Large intestine (tissue), 12 donors: Measurements from ENCODE around the gene ATP5F1D. TPM values are rescaled to one million over a fixed set of nuclear protein-coding genes. Genes with fewer than 3 reads are reported as not detected.
"Not testable (repeated sequence)": the region's sequence is repeated elsewhere in the genome, so short reads cannot be mapped to it uniquely, and the experiment has no call there.

ENCODE experiments used
- DNase-seq, 2 donors: peaks; one replicate each; pipeline versions ENCODE4 v3.0.0 to v3.0.0-alpha.2; 2013
- H3K27ac ChIP-seq: one replicate; pipeline ENCODE4 v1.5.1; 2013; ENCODE audit warnings: low read length
- H3K27me3 ChIP-seq: 2 replicates; pipeline ENCODE4 v1.6.1; 2013; ENCODE audit warnings: low read length; ENCODE audit not compliant: control insufficient read depth, insufficient read depth
- H3K36me3 ChIP-seq: 2 replicates; pipeline ENCODE4 v1.6.1; 2013; ENCODE audit warnings: low read length; ENCODE audit not compliant: control insufficient read depth, insufficient read depth
- H3K4me1 ChIP-seq: one replicate; pipeline ENCODE4 v1.6.1; 2013; ENCODE audit warnings: low read length; ENCODE audit not compliant: control insufficient read depth, insufficient read depth
- H3K4me3 ChIP-seq: one replicate; pipeline ENCODE4 v1.5.1; 2013; ENCODE audit warnings: low read length
- H3K9me3 ChIP-seq: one replicate; pipeline ENCODE4 v1.6.1; 2013; ENCODE audit warnings: mild to moderate bottlenecking, low read depth, low read length, moderate library complexity; ENCODE audit not compliant: control insufficient read depth
- WGBS: methylation state at CpG from one replicate; pipeline ENCODE4 v1.1.5; 2013; ENCODE audit warnings: low lambda C conversion rate; ENCODE audit not compliant: insufficient coverage; 5-methylcytosine and 5-hydroxymethylcytosine counted together
- long read RNA-seq, 11 donors: transcript quantifications; one replicate each; lab custom pipeline, GENCODE V29; 2026
- polyA plus RNA-seq: library from polyadenylated mRNA; unstranded; fragments of 120-200 nt; gene quantifications from one replicate; pipeline ENCODE4 v1.2.1, GENCODE V29; 2013

The ATP5F1D gene
- 136 TPM for polyA plus RNA-seq
- long read RNA-seq, donor 1, transcript ATP5F1D-201 (4 exons, 997 nt): minor isoform, 12 of 83 reads
- long read RNA-seq, donor 1, transcript ATP5F1D-202 (5 exons, 704 nt): major isoform, 64 of 83 reads
- long read RNA-seq, donor 1, partial matches to known transcripts: 0 of 83 reads
- long read RNA-seq, donor 1, other reads (novel, unspliced or antisense): 0 of 83 reads
- long read RNA-seq, donor 2, transcript ATP5F1D-202 (5 exons, 704 nt): major isoform, 135 of 195 reads
- long read RNA-seq, donor 2, transcript ATP5F1D-201 (4 exons, 997 nt): minor isoform, 40 of 195 reads
- long read RNA-seq, donor 2, partial matches to known transcripts: 10 of 195 reads
- long read RNA-seq, donor 2, other reads (novel, unspliced or antisense): 0 of 195 reads
- long read RNA-seq, donor 3: 0 reads
- long read RNA-seq, donor 4, transcript ATP5F1D-202 (5 exons, 704 nt): major isoform, 10 of 14 reads
- long read RNA-seq, donor 4, partial matches to known transcripts: 0 of 14 reads
- long read RNA-seq, donor 4, other reads (novel, unspliced or antisense): 0 of 14 reads
- long read RNA-seq, donor 5, transcript ATP5F1D-202 (5 exons, 704 nt): major isoform, 41 of 59 reads
- long read RNA-seq, donor 5, transcript ATP5F1D-201 (4 exons, 997 nt): minor isoform, 14 of 59 reads
- long read RNA-seq, donor 5, partial matches to known transcripts: 0 of 59 reads
- long read RNA-seq, donor 5, other reads (novel, unspliced or antisense): 0 of 59 reads
- long read RNA-seq, donor 6, transcript ATP5F1D-201 (4 exons, 997 nt): minor isoform, 30 of 225 reads
- long read RNA-seq, donor 6, transcript ATP5F1D-202 (5 exons, 704 nt): major isoform, 156 of 225 reads
- long read RNA-seq, donor 6, transcript ATP5F1D-205 (4 exons, 1,144 nt): minor isoform, 6 of 225 reads
- long read RNA-seq, donor 6, partial matches to known transcripts: 20 of 225 reads
- long read RNA-seq, donor 6, other reads (novel, unspliced or antisense): 6 of 225 reads
- long read RNA-seq, donor 7, transcript ATP5F1D-202 (5 exons, 704 nt): major isoform, 51 of 74 reads
- long read RNA-seq, donor 7, transcript ATP5F1D-201 (4 exons, 997 nt): minor isoform, 18 of 74 reads
- long read RNA-seq, donor 7, partial matches to known transcripts: 0 of 74 reads
- long read RNA-seq, donor 7, other reads (novel, unspliced or antisense): 0 of 74 reads
- long read RNA-seq, donor 8, transcript ATP5F1D-202 (5 exons, 704 nt): major isoform, 174 of 244 reads
- long read RNA-seq, donor 8, transcript ATP5F1D-208 (1 exons, 1,587 nt): minor isoform, 6 of 244 reads
- long read RNA-seq, donor 8, transcript ATP5F1D-201 (4 exons, 997 nt): minor isoform, 38 of 244 reads
- long read RNA-seq, donor 8, partial matches to known transcripts: 9 of 244 reads
- long read RNA-seq, donor 8, other reads (novel, unspliced or antisense): 5 of 244 reads
- long read RNA-seq, donor 9, transcript ATP5F1D-205 (4 exons, 1,144 nt): minor isoform, 9 of 151 reads
- long read RNA-seq, donor 9, transcript ATP5F1D-201 (4 exons, 997 nt): minor isoform, 17 of 151 reads
- long read RNA-seq, donor 9, transcript ATP5F1D-202 (5 exons, 704 nt): major isoform, 118 of 151 reads
- long read RNA-seq, donor 9, partial matches to known transcripts: 0 of 151 reads
- long read RNA-seq, donor 9, other reads (novel, unspliced or antisense): 0 of 151 reads
- long read RNA-seq, donor 10, transcript ATP5F1D-202 (5 exons, 704 nt): major isoform, 145 of 206 reads
- long read RNA-seq, donor 10, transcript ATP5F1D-201 (4 exons, 997 nt): minor isoform, 35 of 206 reads
- long read RNA-seq, donor 10, transcript ATP5F1D-205 (4 exons, 1,144 nt): minor isoform, 10 of 206 reads
- long read RNA-seq, donor 10, partial matches to known transcripts: 6 of 206 reads
- long read RNA-seq, donor 10, other reads (novel, unspliced or antisense): 0 of 206 reads
- long read RNA-seq, donor 11, transcript ATP5F1D-202 (5 exons, 704 nt): major isoform, 61 of 89 reads
- long read RNA-seq, donor 11, transcript ATP5F1D-205 (4 exons, 1,144 nt): minor isoform, 8 of 89 reads
- long read RNA-seq, donor 11, transcript ATP5F1D-201 (4 exons, 997 nt): minor isoform, 18 of 89 reads
- long read RNA-seq, donor 11, partial matches to known transcripts: 0 of 89 reads
- long read RNA-seq, donor 11, other reads (novel, unspliced or antisense): 0 of 89 reads

DNA sequence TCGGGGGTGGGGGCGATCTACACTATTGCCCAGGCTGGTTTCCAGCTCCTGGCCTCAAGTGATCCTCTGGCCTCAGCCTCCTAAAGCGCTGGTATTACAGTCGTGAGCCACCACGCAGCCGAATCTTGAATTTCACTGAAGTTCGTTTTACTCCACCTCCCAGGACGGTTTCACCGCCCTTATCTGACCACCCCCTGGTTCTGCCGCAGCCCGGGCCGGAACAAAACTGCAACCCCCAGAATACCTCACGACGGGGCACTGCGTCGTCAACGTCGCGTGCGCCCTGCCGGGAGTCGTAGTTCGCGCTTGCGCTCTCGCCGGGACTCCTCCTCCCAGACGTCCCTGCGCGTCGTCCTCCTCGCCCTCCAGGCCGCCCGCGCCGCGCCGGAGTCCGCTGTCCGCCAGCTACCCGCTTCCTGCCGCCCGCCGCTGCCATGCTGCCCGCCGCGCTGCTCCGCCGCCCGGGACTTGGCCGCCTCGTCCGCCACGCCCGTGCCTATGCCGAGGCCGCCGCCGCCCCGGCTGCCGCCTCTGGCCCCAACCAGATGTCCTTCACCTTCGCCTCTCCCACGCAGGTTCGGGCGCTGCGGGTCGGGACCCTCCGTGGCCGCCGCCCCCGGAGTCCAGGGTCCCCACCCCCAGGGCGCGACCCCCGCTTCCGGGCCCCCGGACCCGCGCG lies at the start of gene ATP5F1D:
TSS of gene ATP5F1D (plus strand) at position 335 of the 679 bp plus-strand sequence. CDS start at position 435, 100 bp downstream.
- Histone ChIP-seq H3K9me3 (peaks cover 5% of the 10 kb centered on the region), H3K4me3 (peak within 1 kb of the TSS; percentile 87), H3K4me1 (peaks cover 67% of the 10 kb centered on the region), H3K36me3 (peaks cover 3% of the 10 kb centered on the region), H3K27ac (peak within 1 kb of the TSS; percentile 30), H3K27me3 (peaks cover 12% of the 10 kb centered on the region)
- DNase-seq: peak; percentile 95 to 96
- WGBS: no CpG with 5 or more reads among the region's 79 CpGs

DNA sequence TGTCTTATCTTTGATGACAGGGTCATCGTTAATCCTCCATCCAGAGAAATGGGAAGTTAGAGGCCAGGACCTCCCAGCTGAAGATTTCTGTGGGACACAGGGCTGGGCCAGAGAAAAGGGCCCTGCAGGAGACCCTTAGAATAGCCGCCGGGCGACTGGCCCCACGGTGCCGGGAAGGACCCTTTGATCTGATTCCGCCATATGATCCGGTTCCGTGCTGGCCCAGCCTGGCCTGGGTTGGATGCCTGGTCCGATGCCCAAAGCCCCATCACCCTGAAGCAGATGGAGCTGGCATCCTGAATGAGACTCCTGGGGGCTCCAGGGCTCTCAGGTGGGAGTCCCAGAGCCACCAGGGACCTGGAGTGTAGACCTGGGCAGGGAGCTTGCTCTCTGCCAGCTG lies 42.0 kb upstream of the ATP5F1D start:
- H3K27me3 ChIP-seq: no peaks in the 10 kb centered on the region
- no peaks in the 10 kb centered on the region for H3K36me3 ChIP-seq
- DNase-seq: no peak
- WGBS: no CpG with 5 or more reads among the region's 10 CpGs
- H3K4me3 ChIP-seq: no peak overlapping the region
- H3K27ac ChIP-seq: no peak overlapping the region
- H3K4me1 ChIP-seq: peaks cover 15% of the 10 kb centered on the region
- no peaks in the 10 kb centered on the region for H3K9me3 ChIP-seq

DNA sequence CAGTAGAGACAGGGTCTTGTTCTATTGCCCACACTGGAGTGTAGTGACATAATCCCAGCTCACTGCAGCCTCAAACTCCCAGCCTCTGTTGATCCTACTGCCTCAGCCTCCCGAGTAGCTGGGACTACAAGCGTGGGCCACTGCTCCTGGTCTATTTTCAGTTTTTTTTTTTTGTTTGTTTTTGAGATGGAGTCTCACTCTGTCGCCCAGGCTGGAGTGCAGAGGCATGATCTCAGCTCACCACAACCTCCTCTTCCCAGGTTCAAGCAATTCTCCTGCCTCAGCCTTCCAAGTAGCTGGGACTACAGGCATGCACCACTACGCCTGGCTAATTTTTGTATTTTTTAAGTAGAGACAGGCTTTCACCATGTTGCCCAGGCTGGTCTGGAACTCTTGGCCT lies 40.9 kb upstream of the ATP5F1D start:
- WGBS: no CpG with 5 or more reads among the region's 4 CpGs
- H3K4me1 ChIP-seq: peaks cover 21% of the 10 kb centered on the region
- H3K27me3 ChIP-seq, H3K36me3 ChIP-seq, H3K4me3 ChIP-seq, H3K27ac ChIP-seq, H3K9me3 ChIP-seq, DNase-seq: not testable (repeated sequence)

DNA sequence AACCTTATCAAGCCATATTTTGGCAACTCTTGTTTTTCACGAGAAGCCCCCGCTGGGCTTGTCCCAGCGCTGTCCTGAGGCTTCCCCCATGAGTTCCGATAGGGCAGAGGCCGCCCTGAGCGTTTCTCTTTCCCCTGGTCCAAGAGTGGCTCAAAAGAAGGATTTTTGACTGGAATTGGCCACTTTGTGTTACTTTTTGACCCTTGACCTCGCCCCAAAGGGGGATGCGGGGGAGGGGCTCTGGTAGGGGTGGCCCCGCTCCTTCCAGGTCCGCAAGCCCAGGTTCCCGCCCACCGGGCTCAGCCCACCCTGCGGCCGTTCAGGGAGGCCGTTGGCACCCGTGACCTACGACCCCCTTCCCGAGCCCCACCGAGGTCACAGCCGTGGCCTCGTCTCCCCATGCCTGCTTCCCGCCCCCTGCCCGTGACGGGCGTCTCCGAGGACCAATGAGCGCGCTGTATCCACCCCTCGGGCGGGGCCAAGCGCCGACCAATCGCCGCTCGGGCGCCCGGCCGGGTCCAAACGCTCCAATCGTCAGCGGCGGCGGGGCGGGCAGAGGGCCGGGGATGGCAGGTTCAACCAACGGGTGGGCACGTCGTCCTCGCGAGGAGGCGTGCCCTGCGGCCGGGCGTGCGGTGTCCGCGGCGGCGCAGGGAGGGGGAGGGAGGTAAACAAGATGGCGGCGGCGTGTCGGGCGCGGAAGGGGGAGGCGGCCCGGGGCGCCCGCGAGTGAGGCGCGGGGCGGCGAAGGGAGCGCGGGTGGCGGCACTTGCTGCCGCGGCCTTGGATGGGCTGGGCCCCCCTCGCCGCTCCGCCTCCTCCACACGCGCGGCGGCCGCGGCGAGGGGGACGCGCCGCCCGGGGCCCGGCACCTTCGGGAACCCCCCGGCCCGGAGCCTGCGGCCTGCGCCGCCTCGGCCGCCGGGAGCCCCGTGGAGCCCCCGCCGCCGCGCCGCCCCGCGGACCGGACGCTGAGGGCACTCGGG lies 36.1 kb upstream of the ATP5F1D start, which contains the start of gene STK11:
TSS of gene STK11 (plus strand) at position 665 of the 986 bp plus-strand sequence. CDS start 1,136 bp downstream, outside the sequence.
- H3K9me3 ChIP-seq: no peaks in the 10 kb centered on the region
- peaks cover 9% of the 10 kb centered on the region for H3K36me3 ChIP-seq
- H3K4me3 ChIP-seq: peak within 1 kb of the TSS; percentile 98
- peak within 1 kb of the TSS; percentile 92 for H3K27ac ChIP-seq
- no CpG with 5 or more reads among the region's 114 CpGs for WGBS
- H3K27me3 ChIP-seq: no peaks in the 10 kb centered on the region
- H3K4me1 ChIP-seq: peaks cover 40% of the 10 kb centered on the region
- peak; percentile 97 to 99 for DNase-seq

DNA sequence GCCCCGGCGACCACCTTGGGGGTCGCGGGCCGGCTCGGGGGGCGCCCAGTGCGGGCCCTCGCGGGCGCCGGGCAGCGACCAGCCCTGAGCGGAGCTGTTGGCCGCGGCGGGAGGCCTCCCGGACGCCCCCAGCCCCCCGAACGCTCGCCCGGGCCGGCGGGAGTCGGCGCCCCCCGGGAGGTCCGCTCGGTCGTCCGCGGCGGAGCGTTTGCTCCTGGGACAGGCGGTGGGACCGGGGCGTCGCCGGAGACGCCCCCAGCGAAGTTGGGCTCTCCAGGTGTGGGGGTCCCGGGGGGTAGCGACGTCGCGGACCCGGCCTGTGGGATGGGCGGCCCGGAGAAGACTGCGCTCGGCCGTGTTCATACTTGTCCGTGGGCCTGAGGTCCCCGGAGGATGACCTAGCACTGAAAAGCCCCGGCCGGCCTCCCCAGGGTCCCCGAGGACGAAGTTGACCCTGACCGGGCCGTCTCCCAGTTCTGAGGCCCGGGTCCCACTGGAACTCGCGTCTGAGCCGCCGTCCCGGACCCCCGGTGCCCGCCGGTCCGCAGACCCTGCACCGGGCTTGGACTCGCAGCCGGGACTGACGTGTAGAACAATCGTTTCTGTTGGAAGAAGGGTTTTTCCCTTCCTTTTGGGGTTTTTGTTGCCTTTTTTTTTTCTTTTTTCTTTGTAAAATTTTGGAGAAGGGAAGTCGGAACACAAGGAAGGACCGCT lies 35.2 kb upstream of the ATP5F1D start:
- peaks cover 41% of the 10 kb centered on the region for H3K4me1 ChIP-seq
- DNase-seq: no peak
- WGBS: no CpG with 5 or more reads among the region's 78 CpGs

DNA sequence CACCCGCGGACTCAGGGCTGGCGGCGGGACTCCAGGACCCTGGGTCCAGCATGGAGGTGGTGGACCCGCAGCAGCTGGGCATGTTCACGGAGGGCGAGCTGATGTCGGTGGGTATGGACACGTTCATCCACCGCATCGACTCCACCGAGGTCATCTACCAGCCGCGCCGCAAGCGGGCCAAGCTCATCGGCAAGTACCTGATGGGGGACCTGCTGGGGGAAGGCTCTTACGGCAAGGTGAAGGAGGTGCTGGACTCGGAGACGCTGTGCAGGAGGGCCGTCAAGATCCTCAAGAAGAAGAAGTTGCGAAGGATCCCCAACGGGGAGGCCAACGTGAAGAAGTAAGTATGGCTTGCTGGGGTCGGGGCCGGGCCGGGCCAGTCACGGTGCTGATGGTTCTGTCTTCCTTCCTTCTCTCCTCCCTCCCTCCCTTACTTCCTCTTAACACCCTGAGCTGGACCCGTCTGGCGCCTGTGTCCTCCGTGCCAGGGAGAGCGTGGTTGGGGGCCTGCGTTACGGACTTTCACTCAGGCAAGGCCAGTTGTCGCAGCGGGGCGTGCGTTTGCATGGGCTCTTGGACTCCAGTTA lies 34.6 kb upstream of the ATP5F1D start:
- peaks cover 43% of the 10 kb centered on the region for H3K4me1 ChIP-seq
- peaks cover 19% of the 10 kb centered on the region for H3K36me3 ChIP-seq
- H3K9me3 ChIP-seq: peaks cover 2% of the 10 kb centered on the region
- no CpG with 5 or more reads among the region's 38 CpGs for WGBS
- DNase-seq: no peak
- H3K27me3 ChIP-seq: no peaks in the 10 kb centered on the region
- peak overlapping the region; percentile 98 for H3K4me3 ChIP-seq
- H3K27ac ChIP-seq: peak overlapping the region; percentile 92

More for the DNA sequence above, 35.2 kb upstream of the ATP5F1D start:
- Histone ChIP-seq H3K4me3 (peak overlapping the region; percentile 98), H3K27ac (peak overlapping the region; percentile 92), H3K27me3 (no peaks in the 10 kb centered on the region), H3K9me3 (peaks cover 2% of the 10 kb centered on the region), H3K36me3 (peaks cover 12% of the 10 kb centered on the region)

DNA sequence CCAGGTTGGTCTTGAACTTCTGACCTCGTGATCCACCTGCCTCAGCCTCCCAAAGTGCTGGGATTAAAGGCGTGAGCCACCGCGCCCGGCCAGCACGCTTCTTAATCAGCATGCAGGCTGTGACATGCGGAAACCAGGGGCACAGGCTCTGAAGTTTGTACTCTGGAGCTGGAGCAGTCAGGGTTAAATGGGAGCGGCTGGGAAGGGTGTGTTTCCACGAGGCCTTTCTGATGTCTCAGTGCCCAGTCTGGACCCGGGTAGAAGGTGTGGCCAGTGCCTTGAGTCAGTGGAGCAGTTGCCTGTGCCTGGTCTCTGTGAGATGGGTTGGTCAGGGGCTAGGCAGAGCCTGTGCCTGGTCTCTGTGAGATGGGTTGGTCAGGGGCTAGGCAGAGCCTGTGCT lies 32.7 kb upstream of the ATP5F1D start:
- Histone ChIP-seq H3K27ac (peak overlapping the region; percentile 92), H3K4me3 (peak overlapping the region; percentile 17), H3K4me1 (peaks cover 44% of the 10 kb centered on the region), H3K36me3 (peaks cover 27% of the 10 kb centered on the region)
- DNase-seq: peak; percentile 92 to 97
- not testable (repeated sequence) for H3K27me3 ChIP-seq, H3K9me3 ChIP-seq
- no CpG with 5 or more reads among the region's 10 CpGs for WGBS
